Right lobe of liver (tissue), 4 donors: ENCODE results near the gene JAZF1.

Experiments
- POLR2A ChIP-seq: fragments of 450-650 bp; IDR thresholded peaks from one replicate; pipeline ENCODE4 v1.6.1; 2017; ENCODE audit warnings: antibody characterized with exemption, mild to moderate bottlenecking
- TF ChIP-seq, protein P1 (sequence below), 4 donors: fragments of 200-600 bp in 3 of 4; fragments of 450-650 bp in 1 of 4; IDR thresholded peaks; one replicate each; pipeline versions ENCODE4 v1.5.1 to v1.8.0; 2016 to 2022; ENCODE audit warnings: antibody characterized with exemption in 4 of 4, mild to moderate bottlenecking in 2 of 4
- donor health status: DM: no; HTN: no; CAD: no.
- donor health status: DM: no; HTN: no; CAD: no.
- donor health status: DM: no; HTN: yes; CAD: no.

DNA sequence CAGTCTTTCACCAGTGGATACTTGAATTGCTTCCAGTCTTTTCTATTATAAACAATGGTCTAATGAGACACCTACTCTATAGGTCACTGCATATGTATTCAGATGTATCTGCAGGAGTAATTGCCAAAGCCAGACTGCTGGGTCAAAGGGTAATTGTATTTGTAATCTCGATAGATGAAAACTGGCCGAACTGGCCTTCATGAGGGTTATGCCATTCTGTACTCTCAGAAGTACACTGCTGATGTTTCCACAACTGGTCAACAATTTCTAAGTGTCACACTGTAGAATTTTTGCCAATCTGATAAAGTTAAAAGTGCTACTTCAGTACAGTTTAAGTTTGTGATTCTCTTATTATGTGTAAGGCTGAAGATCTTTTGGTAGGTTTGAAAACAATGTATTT lies 64.6 kb downstream of the JAZF1 start:
- TF ChIP-seq, protein P1, sequence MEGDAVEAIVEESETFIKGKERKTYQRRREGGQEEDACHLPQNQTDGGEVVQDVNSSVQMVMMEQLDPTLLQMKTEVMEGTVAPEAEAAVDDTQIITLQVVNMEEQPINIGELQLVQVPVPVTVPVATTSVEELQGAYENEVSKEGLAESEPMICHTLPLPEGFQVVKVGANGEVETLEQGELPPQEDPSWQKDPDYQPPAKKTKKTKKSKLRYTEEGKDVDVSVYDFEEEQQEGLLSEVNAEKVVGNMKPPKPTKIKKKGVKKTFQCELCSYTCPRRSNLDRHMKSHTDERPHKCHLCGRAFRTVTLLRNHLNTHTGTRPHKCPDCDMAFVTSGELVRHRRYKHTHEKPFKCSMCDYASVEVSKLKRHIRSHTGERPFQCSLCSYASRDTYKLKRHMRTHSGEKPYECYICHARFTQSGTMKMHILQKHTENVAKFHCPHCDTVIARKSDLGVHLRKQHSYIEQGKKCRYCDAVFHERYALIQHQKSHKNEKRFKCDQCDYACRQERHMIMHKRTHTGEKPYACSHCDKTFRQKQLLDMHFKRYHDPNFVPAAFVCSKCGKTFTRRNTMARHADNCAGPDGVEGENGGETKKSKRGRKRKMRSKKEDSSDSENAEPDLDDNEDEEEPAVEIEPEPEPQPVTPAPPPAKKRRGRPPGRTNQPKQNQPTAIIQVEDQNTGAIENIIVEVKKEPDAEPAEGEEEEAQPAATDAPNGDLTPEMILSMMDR (IDR thresholded peaks at IDR 0.05): no peak
- TF ChIP-seq POLR2A: no peak
